ENCODE measurements around the gene MRPS2.

- no peak for TF ChIP-seq CTCF (IDR thresholded peaks at IDR 0.05)
- no peak for TF ChIP-seq POLR2A (IDR thresholded peaks at IDR 0.05)
Measured at GRCh38 chr9:135488527-135488926, 12.0 kb upstream of the MRPS2 start.

All from heart left ventricle (tissue), 13 donors.